ENCODE measurements around the gene IGLL5.

The IGLL5 gene

DNA sequence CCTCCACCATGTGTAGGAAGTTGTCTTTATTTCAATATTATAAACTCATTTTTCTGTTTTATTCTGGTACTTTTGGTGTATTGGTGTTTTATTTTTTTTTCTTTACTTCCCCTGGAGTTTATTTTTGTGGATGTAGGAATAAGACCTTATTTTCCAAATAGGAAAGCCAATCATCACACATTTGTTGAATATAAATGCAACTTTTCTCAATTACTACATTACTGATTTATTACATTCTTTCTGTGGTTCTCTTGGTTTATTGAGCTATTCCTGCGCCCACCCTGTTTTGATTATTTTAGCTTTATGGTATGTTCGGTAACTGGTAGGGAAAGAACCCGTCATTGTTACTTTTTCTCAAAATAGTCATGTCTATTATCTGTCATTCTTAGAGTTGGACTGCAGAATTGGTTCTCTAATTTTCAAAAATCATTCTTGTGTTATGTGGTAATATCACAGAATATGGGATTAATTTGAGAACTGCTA is 3.6 kb downstream of the IGLL5 start:
- Histone ChIP-seq H3K27ac (no peak overlapping the region), H3K4me3 (ENCODE audit: low read depth in 1 of 2, low read length in 1 of 2) (no peak overlapping the region), H3K4me1 (ENCODE audit: control insufficient read depth in 1 of 2, insufficient read depth in 1 of 2, low read depth in 1 of 2, low read length in 1 of 2) (no peaks in the 10 kb centered on the region), H3K27me3 (no peaks in the 10 kb centered on the region), H3K36me3 (no peaks in the 10 kb centered on the region), H3K9me3 (no peaks in the 10 kb centered on the region)
- TF ChIP-seq CTCF (IDR thresholded peaks at IDR 0.05), result no peak

DNA sequence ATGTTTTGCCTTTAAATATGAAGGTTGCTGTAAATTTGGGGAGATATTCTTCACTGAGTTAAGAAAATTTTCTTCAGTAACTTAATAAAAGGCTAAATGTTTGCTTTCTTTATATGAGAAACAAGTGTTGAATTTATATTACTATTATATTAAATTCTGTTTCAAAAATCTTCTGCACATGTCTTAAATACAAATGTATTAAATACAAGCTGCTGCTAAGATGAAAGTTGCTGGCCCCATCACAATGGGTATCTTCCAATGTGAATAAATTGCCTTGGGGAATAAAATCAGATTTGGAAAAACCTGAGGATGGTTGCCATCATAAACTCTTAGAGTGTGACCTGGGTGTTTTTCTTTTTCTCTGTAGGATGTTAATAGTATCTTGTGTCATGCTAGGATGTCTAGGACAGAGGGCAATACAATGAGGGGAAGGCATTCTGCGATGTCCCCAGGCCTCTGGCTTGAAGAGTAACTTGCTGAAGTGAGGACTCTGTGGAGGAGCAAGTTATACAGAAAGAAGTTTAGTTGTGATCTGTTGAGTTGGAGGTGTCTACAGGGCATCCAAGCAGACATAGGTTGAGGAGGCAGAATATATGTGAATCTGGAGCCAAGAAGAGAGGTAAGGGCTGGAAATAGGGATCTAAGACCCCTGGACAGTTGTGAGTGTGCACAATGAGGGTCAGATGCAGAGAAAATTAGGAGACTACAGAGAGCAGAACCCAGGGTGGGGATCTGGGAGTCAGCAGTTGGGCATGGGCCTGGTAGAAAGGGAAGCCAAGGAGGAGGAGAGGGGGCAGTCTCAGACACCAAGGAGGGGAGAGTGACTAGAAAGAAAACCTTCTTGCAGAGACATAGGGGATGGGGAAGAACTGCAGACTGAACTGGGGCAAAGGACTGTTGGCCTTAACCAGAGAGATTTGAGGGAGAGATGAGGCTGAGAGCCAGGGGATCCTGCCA is 4.8 kb downstream of the IGLL5 start:
- Histone ChIP-seq H3K4me3 (ENCODE audit: low read depth in 1 of 2, low read length in 1 of 2) (no peak overlapping the region), H3K9me3 (no peaks in the 10 kb centered on the region), H3K4me1 (ENCODE audit: control insufficient read depth in 1 of 2, insufficient read depth in 1 of 2, low read depth in 1 of 2, low read length in 1 of 2) (no peaks in the 10 kb centered on the region), H3K36me3 (no peaks in the 10 kb centered on the region), H3K27ac (no peak overlapping the region), H3K27me3 (no peaks in the 10 kb centered on the region)
- TF ChIP-seq CTCF (IDR thresholded peaks at IDR 0.05), result no peak

GRCh38 chr22:22893077-22893805 is 5.6 kb downstream of the IGLL5 start:
- H3K27me3 ChIP-seq, result no peaks in the 10 kb centered on the region
- no peak overlapping the region for H3K27ac ChIP-seq
- no peaks in the 10 kb centered on the region for H3K9me3 ChIP-seq
- no peaks in the 10 kb centered on the region for H3K4me1 ChIP-seq (ENCODE audit: control insufficient read depth in 1 of 2, insufficient read depth in 1 of 2, low read depth in 1 of 2, low read length in 1 of 2)
- H3K4me3 ChIP-seq (ENCODE audit: low read depth in 1 of 2, low read length in 1 of 2), result no peak overlapping the region
- no peak for TF ChIP-seq CTCF (IDR thresholded peaks at IDR 0.05)
- H3K36me3 ChIP-seq, result no peaks in the 10 kb centered on the region

DNA sequence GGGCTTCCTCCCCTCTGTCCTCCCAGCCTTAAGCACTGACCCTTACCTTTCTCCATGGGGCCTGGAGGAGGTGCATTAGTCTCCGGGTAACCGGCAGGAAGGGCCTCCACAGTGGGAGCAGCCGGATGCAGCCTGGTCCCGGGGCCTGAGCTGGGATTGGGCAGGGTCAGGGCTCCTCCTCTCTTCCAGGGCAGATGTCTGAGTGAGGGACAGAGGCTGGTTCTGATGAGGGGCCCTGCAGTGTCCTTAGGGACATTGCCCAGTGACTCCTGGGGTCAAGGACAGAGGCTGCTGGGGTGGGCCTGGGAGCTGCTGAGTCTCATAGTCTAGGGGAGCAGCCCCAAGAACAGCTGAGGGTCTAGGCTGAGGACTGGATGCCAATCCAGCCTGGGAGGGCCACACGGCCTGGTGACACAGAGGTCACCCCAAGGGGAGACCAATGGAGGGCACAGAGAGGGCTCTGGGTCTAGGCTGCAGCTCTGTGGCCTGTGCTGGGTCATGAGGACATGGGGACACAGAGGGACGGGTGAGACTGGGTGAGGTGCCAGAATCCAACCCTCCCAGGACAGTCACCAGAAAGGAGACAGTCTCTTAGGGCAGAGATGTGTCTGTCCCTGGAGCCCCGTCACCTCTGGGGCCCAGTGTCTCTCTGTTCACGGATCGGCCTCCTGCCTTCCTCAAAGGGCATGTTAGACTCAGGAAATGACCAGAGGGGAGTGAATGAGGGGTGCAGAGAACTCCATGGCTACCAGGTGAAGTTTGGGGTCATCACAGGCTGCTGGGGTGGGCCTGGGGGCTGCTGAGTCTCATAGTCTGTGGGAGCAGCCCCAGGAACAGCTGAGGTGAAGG is 6.5 kb downstream of the IGLL5 start:
- Histone ChIP-seq H3K4me1 (ENCODE audit: control insufficient read depth in 1 of 2, insufficient read depth in 1 of 2, low read depth in 1 of 2, low read length in 1 of 2) (no peaks in the 10 kb centered on the region), H3K4me3 (ENCODE audit: low read depth in 1 of 2, low read length in 1 of 2) (no peak overlapping the region), H3K9me3 (no peaks in the 10 kb centered on the region), H3K36me3 (no peaks in the 10 kb centered on the region), H3K27ac (no peak overlapping the region), H3K27me3 (no peaks in the 10 kb centered on the region)
- no peak for TF ChIP-seq CTCF (IDR thresholded peaks at IDR 0.05)
